ENCODE results near the gene ZRANB3. TPM values are rescaled to one million over a fixed set of nuclear protein-coding genes. Genes with fewer than 3 reads are reported as not detected.
"Not testable (repeated sequence)": the region's sequence is repeated elsewhere in the genome, so short reads cannot be mapped to it uniquely, and the experiment has no call there.

ZRANB3 gene
- polyA plus RNA-seq, 6 donors from 2014 or later: 2.6 to 6.6 (median 5.4) TPM

- H3K27ac Mint-ChIP-seq: no peak overlapping the region
- ATAC-seq (ENCODE audit: low read depth in 2 of 2) (no peak), DNase-seq (no peak)
- H3K4me3 Mint-ChIP-seq: no peak overlapping the region
- no peaks in the 10 kb centered on the region for H3K27me3 Mint-ChIP-seq
- peaks cover 34 to 38% of the 10 kb centered on the region in 2 donors for H3K36me3 Mint-ChIP-seq
- H3K4me1 Mint-ChIP-seq: no peaks in the 10 kb centered on the region
- peaks cover 14 to 29% (median 25%) of the 10 kb centered on the region in 7 donors for H3K9me3 Mint-ChIP-seq
These were observed 231.3 kb downstream of the ZRANB3 start for GRCh38 chr2:135299658-135300244.

GRCh38 chr2:135299165-135299564, 231.9 kb downstream of the ZRANB3 start:
- Mint-ChIP-seq H3K4me1 (no peaks in the 10 kb centered on the region), H3K27ac (no peak overlapping the region), H3K36me3 (peaks cover 34 to 43% of the 10 kb centered on the region in 2 donors), H3K9me3 (peaks cover 14 to 32% (median 28%) of the 10 kb centered on the region in 7 donors), H3K4me3 (no peak overlapping the region), H3K27me3 (no peaks in the 10 kb centered on the region)
- DNase-seq: no peak
- no peak for ATAC-seq (ENCODE audit: low read depth in 2 of 2)

GRCh38 chr2:135287121-135287520, 243.9 kb downstream of the ZRANB3 start:
- H3K9me3 Mint-ChIP-seq: peaks cover 8 to 37% (median 25%) of the 10 kb centered on the region in 7 donors
- H3K4me3 Mint-ChIP-seq; ATAC-seq (ENCODE audit: low read depth in 2 of 2): not testable (repeated sequence)

GRCh38 chr2:135285391-135285790, 245.6 kb downstream of the ZRANB3 start:
- Mint-ChIP-seq H3K4me3 (no peak overlapping the region), H3K27ac (no peak overlapping the region), H3K9me3 (peaks cover 8 to 33% (median 25%) of the 10 kb centered on the region in 7 donors), H3K36me3 (peaks cover 7 to 12% of the 10 kb centered on the region in 2 donors), H3K27me3 (no peaks in the 10 kb centered on the region), H3K4me1 (no peaks in the 10 kb centered on the region)
- DNase-seq (no peak), ATAC-seq (ENCODE audit: low read depth in 2 of 2) (no peak)

More at GRCh38 chr2:135287121-135287520, 243.9 kb downstream of the ZRANB3 start:
- H3K4me1 Mint-ChIP-seq, H3K27ac Mint-ChIP-seq, H3K27me3 Mint-ChIP-seq, DNase-seq: not testable (repeated sequence)
- peaks cover 7 to 12% of the 10 kb centered on the region in 2 donors for H3K36me3 Mint-ChIP-seq

- H3K9me3 Mint-ChIP-seq: peaks cover 0 to 9% (median 5%) of the 10 kb centered on the region in 7 donors
- DNase-seq (no peak), ATAC-seq (ENCODE audit: low read depth in 2 of 2) (no peak)
- no peak overlapping the region for H3K27ac Mint-ChIP-seq
- H3K27me3 Mint-ChIP-seq: no peaks in the 10 kb centered on the region
- H3K4me1 Mint-ChIP-seq: no peaks in the 10 kb centered on the region
- no peak overlapping the region for H3K4me3 Mint-ChIP-seq
- peaks cover 0 to 1% of the 10 kb centered on the region in 2 donors for H3K36me3 Mint-ChIP-seq
These were observed 249.6 kb downstream of the ZRANB3 start for GRCh38 chr2:135281379-135281778.

GRCh38 chr2:135279209-135279608, 251.8 kb downstream of the ZRANB3 start:
- Mint-ChIP-seq H3K4me3 (no peak overlapping the region), H3K9me3 (peaks cover 2 to 15% (median 8%) of the 10 kb centered on the region in 7 donors), H3K27me3 (no peaks in the 10 kb centered on the region), H3K27ac (no peak overlapping the region), H3K36me3 (peaks cover 8 to 12% of the 10 kb centered on the region in 2 donors), H3K4me1 (no peaks in the 10 kb centered on the region)
- no peak for ATAC-seq (ENCODE audit: low read depth in 2 of 2)
- no peak for DNase-seq

- ATAC-seq (ENCODE audit: low read depth in 2 of 2) (no peak), DNase-seq (no peak)
- Mint-ChIP-seq H3K9me3 (peaks cover 2 to 20% (median 9%) of the 10 kb centered on the region in 7 donors), H3K4me1 (no peaks in the 10 kb centered on the region), H3K36me3 (peaks cover 12 to 16% of the 10 kb centered on the region in 2 donors), H3K27ac (no peak overlapping the region), H3K4me3 (no peak overlapping the region), H3K27me3 (no peaks in the 10 kb centered on the region)
These were observed 254.5 kb downstream of the ZRANB3 start for GRCh38 chr2:135276525-135276924.

- Mint-ChIP-seq H3K27ac (peak overlapping the region in 2 of 6 donors; percentile 25 to 27), H3K4me1 (no peaks in the 10 kb centered on the region), H3K4me3 (no peak overlapping the region), H3K9me3 (peaks cover 0 to 11% (median 5%) of the 10 kb centered on the region in 7 donors), H3K27me3 (no peaks in the 10 kb centered on the region), H3K36me3 (peaks cover 12 to 24% of the 10 kb centered on the region in 2 donors)
- no peak for DNase-seq
- ATAC-seq (ENCODE audit: low read depth in 2 of 2): no peak
These were observed 260.0 kb downstream of the ZRANB3 start for GRCh38 chr2:135271006-135271405.

GRCh38 chr2:135265960-135266490, 265.0 kb downstream of the ZRANB3 start:
- Mint-ChIP-seq H3K27ac (no peak overlapping the region), H3K27me3 (no peaks in the 10 kb centered on the region), H3K4me1 (no peaks in the 10 kb centered on the region), H3K36me3 (peaks cover 5 to 13% of the 10 kb centered on the region in 2 donors), H3K4me3 (no peak overlapping the region), H3K9me3 (no peaks in the 10 kb centered on the region)
- ATAC-seq (ENCODE audit: low read depth in 2 of 2): no peak
- DNase-seq: no peak

GRCh38 chr2:135259123-135259522, 271.9 kb downstream of the ZRANB3 start:
- H3K27me3 Mint-ChIP-seq: no peaks in the 10 kb centered on the region
- DNase-seq: no peak
- H3K27ac Mint-ChIP-seq: no peak overlapping the region
- peaks cover 8 to 23% of the 10 kb centered on the region in 2 donors for H3K36me3 Mint-ChIP-seq
- peaks cover 6 to 21% (median 18%) of the 10 kb centered on the region in 3 donors for H3K4me1 Mint-ChIP-seq
- peaks cover 4 to 36% (median 31%) of the 10 kb centered on the region in 7 donors for H3K9me3 Mint-ChIP-seq
- no peak for ATAC-seq (ENCODE audit: low read depth in 2 of 2)
- no peak overlapping the region for H3K4me3 Mint-ChIP-seq

GRCh38 chr2:135258193-135258592, 272.8 kb downstream of the ZRANB3 start:
- peaks cover 6 to 24% (median 18%) of the 10 kb centered on the region in 3 donors for H3K4me1 Mint-ChIP-seq
- no peak overlapping the region for H3K27ac Mint-ChIP-seq
- H3K36me3 Mint-ChIP-seq: peaks cover 10 to 20% of the 10 kb centered on the region in 2 donors

GRCh38 chr2:135257383-135258090, 273.5 kb downstream of the ZRANB3 start:
- Mint-ChIP-seq H3K27me3 (no peaks in the 10 kb centered on the region), H3K27ac (peak overlapping the region in 2 of 6 donors; percentile 19 to 53), H3K4me1 (peaks cover 9 to 27% (median 18%) of the 10 kb centered on the region in 3 donors), H3K4me3 (no peak overlapping the region), H3K36me3 (peaks cover 16 to 25% of the 10 kb centered on the region in 2 donors), H3K9me3 (peaks cover 8 to 48% (median 39%) of the 10 kb centered on the region in 7 donors)
- DNase-seq: no peak
- no peak for ATAC-seq (ENCODE audit: low read depth in 2 of 2)

More at GRCh38 chr2:135258193-135258592, 272.8 kb downstream of the ZRANB3 start:
- ATAC-seq (ENCODE audit: low read depth in 2 of 2) (no peak), DNase-seq (no peak)
- Mint-ChIP-seq H3K4me3 (no peak overlapping the region), H3K9me3 (peaks cover 4 to 41% (median 36%) of the 10 kb centered on the region in 7 donors), H3K27me3 (no peaks in the 10 kb centered on the region)

- H3K36me3 Mint-ChIP-seq: peaks cover 23 to 26% of the 10 kb centered on the region in 2 donors
- peak overlapping the region in 3 of 6 donors; percentile 37 to 84 (median 76) for H3K27ac Mint-ChIP-seq
- H3K9me3 Mint-ChIP-seq: peaks cover 9 to 53% (median 43%) of the 10 kb centered on the region in 7 donors
- peaks cover 10 to 27% (median 18%) of the 10 kb centered on the region in 3 donors for H3K4me1 Mint-ChIP-seq
- H3K27me3 Mint-ChIP-seq: no peaks in the 10 kb centered on the region
- H3K4me3 Mint-ChIP-seq: peak overlapping the region in 3 of 8 donors; percentile 12 to 76 (median 40)
- no peak for ATAC-seq (ENCODE audit: low read depth in 2 of 2)
- DNase-seq: no peak
These were observed 274.3 kb downstream of the ZRANB3 start for GRCh38 chr2:135256531-135257260.

Measured in naive B cell (primary cell).